GM10266 (cell line): ENCODE data around the gene PORCN.

Experiments
- DNase-seq: peaks from one replicate; pipeline ENCODE4 v3.0.0; 2012; ENCODE audit errors: extremely low spot score
- CTCF ChIP-seq: IDR thresholded peaks from 2 replicates; pipeline ENCODE4 v1.5.1; 2012; ENCODE audit warnings: mild to moderate bottlenecking, low read depth; ENCODE audit not compliant: control insufficient read depth, insufficient read depth; ENCODE audit errors: missing control alignments

Gene PORCN

DNA sequence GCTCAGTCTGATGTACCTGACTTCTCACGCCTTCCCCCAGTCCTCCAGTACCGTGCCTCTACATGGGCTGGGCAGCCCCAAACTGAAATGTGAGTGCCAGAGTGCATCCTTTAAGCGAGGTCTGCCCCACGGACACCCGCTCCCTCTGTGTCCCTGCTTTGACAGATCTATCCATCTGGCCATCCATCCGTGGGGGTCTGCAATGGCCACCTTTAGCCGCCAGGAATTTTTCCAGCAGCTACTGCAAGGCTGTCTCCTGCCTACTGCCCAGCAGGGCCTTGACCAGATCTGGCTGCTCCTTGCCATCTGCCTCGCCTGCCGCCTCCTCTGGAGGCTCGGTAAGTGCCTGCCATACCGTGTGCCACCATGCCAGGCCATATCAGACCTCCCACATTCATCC is 827 bp downstream of the PORCN start:
- no peak for TF ChIP-seq CTCF
- DNase-seq, result no peak

DNA sequence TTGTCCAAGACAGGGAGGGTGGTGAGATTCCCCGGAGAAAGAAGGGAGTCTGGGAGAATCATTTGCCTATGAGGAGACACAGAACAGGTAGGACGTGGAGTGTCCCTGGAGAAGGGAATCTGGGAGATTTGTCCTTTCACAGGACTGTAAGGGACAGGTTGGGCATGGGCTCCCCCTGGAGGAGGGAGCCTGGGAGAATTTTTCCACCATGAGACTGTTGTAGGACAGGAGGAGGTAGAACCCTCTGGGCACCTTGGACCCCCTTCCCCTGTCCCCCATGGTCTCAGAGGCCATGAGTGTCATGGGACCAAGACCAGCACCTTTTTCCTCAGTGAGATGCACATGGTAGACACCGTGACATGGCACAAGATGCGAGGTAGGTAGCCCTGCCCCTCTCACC is 2.8 kb downstream of the PORCN start:
- TF ChIP-seq CTCF, result peak; percentile 32
- DNase-seq, result no peak

DNA sequence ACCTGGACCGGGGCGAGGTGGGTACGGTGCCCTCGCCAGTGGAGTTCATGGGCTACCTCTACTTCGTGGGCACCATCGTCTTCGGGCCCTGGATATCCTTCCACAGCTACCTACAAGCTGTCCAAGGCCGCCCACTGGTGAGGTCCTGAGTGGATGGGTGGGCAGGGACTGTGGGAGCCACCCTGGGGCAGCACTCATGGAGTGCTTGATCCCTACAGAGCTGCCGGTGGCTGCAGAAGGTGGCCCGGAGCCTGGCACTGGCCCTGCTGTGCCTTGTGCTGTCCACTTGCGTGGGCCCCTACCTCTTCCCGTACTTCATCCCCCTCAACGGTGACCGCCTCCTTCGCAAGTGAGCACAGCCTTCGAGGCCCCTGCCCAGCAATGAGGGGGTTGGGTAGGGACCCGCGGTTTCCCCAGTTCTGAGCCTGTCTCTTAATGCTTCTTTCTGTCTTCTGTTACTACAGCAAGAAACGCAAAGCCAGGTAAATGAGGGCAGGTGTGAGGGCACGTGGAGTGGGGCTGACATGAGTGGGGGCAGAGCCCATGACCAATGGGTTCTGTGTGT is 3.7 kb downstream of the PORCN start:
- TF ChIP-seq CTCF, result no peak
- no peak for DNase-seq

GRCh38 chrX:48513670-48514069 is 4.9 kb downstream of the PORCN start:
- DNase-seq, result no peak
- TF ChIP-seq CTCF, result no peak

- DNase-seq, result no peak
- no peak for TF ChIP-seq CTCF
Measured at GRCh38 chrX:48514126-48514806, 5.5 kb downstream of the PORCN start.

- TF ChIP-seq CTCF, result no peak
- DNase-seq, result no peak
Measured at GRCh38 chrX:48514868-48515460, 6.2 kb downstream of the PORCN start.

- TF ChIP-seq CTCF, result no peak
- no peak for DNase-seq
Measured at GRCh38 chrX:48515842-48516241, 7.0 kb downstream of the PORCN start.
